ENCODE measurements around the gene SMIM14.
A peak's percentile ranks its signal among the peaks of the same experiment; 100 is the strongest.
"Not testable (repeated sequence)": the region's sequence is repeated elsewhere in the genome, so short reads cannot be mapped to it uniquely, and the experiment has no call there.

Gene SMIM14

GRCh38 chr4:39638354-39639239 lies at the start of gene SMIM14:
TSS of gene SMIM14 (minus strand) at chr4:39638865. CDS start at chr4:39605145, 33,720 bp downstream.
- DNase-seq = peak; percentile 39 to 88

GRCh38 chr4:39687014-39687413 lies 48.3 kb upstream of the SMIM14 start:
- DNase-seq = no peak

GRCh38 chr4:39685990-39686389 lies 47.3 kb upstream of the SMIM14 start:
- no peak for DNase-seq

- no peak for DNase-seq
Measured at GRCh38 chr4:39682138-39682537, 43.5 kb upstream of the SMIM14 start.

- not testable (repeated sequence) for DNase-seq
Measured at GRCh38 chr4:39681003-39681402, 42.3 kb upstream of the SMIM14 start.

GRCh38 chr4:39675681-39676080 lies 37.0 kb upstream of the SMIM14 start:
- not testable (repeated sequence) for DNase-seq

- not testable (repeated sequence) for DNase-seq
Measured at GRCh38 chr4:39670296-39670695, 31.6 kb upstream of the SMIM14 start.

- DNase-seq = no peak
Measured at GRCh38 chr4:39668887-39669286, 30.2 kb upstream of the SMIM14 start.

- no peak for DNase-seq
Measured at GRCh38 chr4:39667706-39668105, 29.0 kb upstream of the SMIM14 start.

GRCh38 chr4:39664828-39665731 lies 26.4 kb upstream of the SMIM14 start:
- no peak for DNase-seq

GRCh38 chr4:39662683-39663082 lies 24.0 kb upstream of the SMIM14 start:
- no peak for DNase-seq

- no peak for DNase-seq
Measured at GRCh38 chr4:39660757-39661156, 22.1 kb upstream of the SMIM14 start.

- no peak for DNase-seq
Measured at GRCh38 chr4:39660045-39660444, 21.4 kb upstream of the SMIM14 start.

GRCh38 chr4:39658756-39659155 lies 20.1 kb upstream of the SMIM14 start:
- DNase-seq = no peak

GRCh38 chr4:39657465-39657864 lies 18.8 kb upstream of the SMIM14 start:
- DNase-seq = no peak

- DNase-seq = not testable (repeated sequence)
Measured at GRCh38 chr4:39656638-39657037, 18.0 kb upstream of the SMIM14 start.

- no peak for DNase-seq
Measured at GRCh38 chr4:39655876-39656275, 17.2 kb upstream of the SMIM14 start.

GRCh38 chr4:39655211-39655610 lies 16.5 kb upstream of the SMIM14 start:
- DNase-seq = no peak

GRCh38 chr4:39651586-39651985 lies 12.9 kb upstream of the SMIM14 start:
- DNase-seq = not testable (repeated sequence)

- DNase-seq = no peak
Measured at GRCh38 chr4:39649639-39650265, 11.1 kb upstream of the SMIM14 start.

- DNase-seq = peak in 1 of 2 experiments; percentile 27
Measured at GRCh38 chr4:39648827-39649558, 10.3 kb upstream of the SMIM14 start.

GRCh38 chr4:39648213-39648612 lies 9.5 kb upstream of the SMIM14 start:
- DNase-seq = no peak

Data from cerebellar nuclear complex (tissue), 1 donor.